ENCODE results near the gene NR2F1.
"Not testable (repeated sequence)": the region's sequence is repeated elsewhere in the genome, so short reads cannot be mapped to it uniquely, and the experiment has no call there.

Gene NR2F1

DNA sequence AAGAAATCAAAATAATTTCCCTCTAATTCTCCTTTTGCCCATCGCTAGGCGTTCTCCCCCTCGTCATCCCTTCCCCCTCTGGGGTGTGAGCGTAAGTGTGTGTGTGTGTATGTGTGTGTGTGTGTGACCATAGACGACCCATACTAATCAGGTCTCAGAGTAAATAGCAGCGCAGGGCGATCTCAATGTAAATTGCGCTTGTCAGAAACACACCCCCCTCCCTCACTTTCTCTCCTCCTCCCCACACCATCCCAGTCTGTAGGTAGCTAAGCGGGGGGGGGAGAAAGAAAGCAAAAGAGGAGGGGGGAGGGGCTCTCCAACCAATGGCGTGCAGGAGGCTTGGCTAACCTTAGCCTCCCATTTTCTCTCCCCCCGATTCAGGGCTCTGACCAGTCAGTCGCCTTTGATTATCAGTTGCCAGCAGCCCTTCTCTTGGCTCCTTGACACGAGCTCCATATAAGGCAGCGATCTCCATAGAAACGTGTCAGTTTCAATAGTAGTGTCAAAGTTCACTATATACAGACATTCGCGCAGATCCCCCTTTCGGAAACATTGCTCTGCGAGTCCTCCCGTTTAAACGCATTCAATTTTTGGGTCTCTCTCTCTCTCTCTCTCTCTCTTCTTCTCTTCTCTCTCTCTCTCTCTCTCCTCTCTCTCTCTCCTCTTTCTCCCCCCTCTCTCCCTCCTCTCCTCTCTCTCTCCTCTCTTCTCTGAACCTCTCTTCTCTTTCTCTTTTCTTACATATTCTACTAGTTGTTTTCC lies at the start of gene NR2F1:
NR2F1 (plus strand) TSS at position 546 of the 762 bp plus-strand sequence. CDS start 1,802 bp downstream, outside the sequence.
- DNase-seq, result no peak

DNA sequence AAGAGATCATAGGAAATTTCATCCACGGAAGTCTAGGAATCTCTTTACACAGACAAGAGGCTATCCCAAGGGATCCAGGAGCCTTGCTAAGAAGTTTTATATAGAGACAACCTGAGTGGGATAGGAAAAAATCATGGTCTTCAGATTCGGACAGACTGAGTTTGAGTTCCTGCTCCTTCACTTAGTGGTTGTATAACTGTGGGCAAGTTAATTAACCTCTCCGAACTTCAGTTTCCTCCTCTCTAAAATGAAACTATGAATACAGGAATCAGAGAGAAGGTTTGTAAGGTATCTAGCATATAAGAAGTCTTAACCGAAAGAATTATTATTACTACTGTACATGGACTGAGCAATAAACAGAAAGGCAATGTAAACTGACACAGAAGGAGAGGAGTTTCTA lies 37.1 kb upstream of the NR2F1 start:
- DNase-seq, result no peak

DNA sequence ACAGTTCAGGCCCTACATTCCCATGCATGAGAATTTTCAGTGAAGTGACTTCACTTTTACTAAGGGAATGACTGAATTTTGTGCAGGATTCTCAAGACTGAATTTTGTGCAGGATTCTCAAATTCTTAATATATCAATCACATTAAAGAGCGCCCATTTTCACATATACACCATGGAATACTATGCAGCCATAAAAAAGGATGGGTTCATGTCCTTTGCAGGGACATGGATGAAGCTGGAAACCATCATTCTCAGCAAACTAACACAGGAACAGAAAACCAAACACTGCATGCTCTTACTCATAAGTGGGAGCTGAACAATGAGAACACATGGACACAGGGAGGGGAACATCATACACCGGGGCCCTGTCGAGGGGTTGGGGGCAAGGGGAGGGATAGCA lies 33.4 kb upstream of the NR2F1 start:
- not testable (repeated sequence) for DNase-seq

DNA sequence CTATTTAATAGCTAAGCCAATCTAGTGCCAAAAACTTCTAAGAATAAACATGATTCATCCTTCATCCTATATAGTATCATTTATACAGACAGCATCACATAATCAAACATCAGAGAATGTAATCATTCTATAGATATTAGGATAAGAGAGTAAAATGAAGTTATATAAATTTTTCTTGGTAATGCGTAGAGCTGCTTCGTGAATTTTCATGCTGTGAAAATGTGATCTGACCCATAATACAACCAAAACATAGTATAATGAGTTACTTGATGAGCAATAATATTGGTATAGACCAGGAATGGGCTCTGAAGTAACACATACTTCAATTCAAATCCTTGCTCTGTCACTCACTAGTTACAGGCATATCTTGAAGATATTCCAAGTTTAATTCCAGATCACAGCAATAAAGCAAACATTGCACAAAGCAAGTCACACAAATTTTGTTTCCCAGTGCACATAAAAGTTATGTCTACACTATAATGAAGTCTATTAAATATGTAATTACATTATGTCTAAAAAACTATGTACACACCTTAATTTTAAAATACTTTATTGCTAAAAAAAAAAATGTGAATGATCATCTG lies 25.9 kb upstream of the NR2F1 start:
- DNase-seq, result no peak

DNA sequence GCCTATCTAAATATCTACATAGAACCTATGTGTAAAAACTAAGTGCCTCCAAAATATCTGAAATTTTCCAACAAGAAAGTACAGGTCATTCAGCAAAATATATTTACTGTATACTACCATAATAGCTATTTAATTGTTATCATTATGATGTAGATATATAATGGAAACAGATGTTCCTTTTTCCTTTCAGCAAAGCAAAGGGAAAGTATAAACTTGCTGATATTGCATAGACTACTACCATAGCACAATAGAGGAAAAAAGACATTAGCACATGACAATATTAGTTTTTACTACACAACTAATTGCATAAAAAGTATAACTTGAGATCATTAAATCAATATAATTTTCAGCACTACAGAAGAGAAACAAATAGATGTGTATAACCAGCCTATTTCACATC lies 16.9 kb upstream of the NR2F1 start:
- DNase-seq, result no peak

DNA sequence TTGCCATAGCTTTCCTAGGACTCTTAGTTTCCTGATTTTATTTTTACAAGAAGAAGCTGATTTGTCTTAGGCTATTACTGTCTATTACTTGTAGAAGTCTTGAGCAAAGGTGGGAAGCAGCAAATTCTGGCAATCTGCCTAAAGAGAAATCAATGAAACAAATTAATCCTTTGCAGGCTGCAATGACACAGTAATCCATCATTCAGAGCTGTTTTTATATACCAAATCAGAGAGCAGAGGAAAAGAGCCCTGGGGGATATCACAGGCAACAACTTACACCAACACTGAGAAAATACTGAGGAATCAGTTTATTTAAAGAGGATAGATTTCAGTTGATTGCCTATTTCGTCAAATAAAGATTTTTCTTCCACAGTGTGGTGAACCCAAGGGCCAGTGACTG lies 15.6 kb upstream of the NR2F1 start:
- no peak for DNase-seq

DNA sequence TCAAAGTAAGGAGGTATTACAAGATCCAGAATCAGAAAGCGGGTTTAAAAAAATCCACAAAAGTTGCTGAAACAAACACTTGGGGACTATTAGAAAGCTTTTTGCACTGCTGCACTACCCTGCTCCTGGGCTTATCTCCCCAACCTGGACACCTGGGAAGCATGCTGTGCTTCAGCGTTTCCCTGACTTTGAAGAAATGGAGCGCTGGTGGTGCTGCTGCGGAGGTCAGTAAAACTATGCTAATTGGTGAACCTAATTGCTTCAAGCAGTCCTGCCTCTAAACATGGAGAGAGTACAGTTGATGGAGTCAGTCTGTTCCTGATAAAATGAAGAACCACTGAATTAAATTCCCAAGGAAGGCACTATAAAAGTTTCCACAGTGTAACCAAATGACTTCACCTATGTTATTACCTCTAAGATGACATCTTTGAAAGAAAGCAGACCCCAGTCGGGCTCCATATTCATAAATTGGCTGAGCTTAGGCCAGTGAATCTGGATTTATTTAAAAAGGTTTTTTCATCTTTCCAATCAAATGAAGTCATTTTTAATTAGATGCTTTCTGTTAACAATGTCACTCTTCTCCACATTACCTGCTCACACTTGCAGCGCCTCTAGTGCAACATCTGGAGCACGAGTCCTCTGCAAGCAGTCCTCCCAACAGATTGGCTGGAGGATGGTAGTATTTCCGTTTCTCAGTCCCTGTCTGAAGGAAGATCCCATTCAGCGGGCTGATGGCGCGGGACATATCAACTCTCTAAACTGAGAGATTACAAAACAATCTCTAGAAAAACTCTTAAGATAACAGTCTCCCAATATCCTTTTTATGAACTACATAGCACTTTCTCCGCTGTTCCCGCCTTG lies 13.5 kb upstream of the NR2F1 start:
- DNase-seq, result no peak

DNA sequence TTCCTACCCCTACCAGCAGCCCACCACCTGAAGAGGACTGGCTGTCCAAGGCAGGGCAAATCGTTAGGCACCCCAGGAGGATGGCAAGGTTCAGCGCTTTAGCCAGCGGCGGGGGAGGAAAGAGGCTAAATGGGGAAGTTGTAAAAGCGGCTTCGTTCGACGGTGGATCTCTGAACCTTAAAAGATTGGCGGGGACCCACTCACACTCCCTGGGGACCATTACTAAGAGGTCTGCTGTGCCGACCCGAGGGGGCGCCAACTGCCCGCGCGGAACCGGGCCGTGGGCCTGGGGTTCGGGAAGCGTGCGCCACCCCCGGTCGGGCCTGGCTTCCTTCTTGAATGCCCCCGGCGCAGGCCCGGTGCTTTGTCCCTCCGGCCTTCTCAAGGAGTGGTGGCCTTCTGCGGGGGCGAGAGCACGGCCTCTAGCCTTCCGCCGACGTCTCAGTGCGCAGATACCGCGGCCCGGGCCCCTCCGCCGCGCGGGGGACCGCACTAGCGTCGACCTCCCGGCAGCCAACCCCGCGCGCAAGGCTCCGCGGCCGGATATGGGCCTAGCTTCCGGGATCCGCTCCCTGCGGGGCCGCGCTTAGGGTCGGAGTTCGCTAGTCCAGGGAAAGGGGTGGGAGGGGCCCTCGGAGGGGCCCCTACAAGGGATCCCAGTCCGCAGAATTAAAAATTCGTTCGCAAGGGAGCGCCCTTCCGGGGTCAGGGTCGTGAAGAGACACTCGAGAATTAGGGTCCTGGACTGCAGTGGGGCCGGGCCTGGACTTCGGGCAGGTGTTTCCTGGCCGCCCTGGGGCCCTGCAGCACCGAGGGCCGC lies 12.5 kb upstream of the NR2F1 start:
- no peak for DNase-seq

DNA sequence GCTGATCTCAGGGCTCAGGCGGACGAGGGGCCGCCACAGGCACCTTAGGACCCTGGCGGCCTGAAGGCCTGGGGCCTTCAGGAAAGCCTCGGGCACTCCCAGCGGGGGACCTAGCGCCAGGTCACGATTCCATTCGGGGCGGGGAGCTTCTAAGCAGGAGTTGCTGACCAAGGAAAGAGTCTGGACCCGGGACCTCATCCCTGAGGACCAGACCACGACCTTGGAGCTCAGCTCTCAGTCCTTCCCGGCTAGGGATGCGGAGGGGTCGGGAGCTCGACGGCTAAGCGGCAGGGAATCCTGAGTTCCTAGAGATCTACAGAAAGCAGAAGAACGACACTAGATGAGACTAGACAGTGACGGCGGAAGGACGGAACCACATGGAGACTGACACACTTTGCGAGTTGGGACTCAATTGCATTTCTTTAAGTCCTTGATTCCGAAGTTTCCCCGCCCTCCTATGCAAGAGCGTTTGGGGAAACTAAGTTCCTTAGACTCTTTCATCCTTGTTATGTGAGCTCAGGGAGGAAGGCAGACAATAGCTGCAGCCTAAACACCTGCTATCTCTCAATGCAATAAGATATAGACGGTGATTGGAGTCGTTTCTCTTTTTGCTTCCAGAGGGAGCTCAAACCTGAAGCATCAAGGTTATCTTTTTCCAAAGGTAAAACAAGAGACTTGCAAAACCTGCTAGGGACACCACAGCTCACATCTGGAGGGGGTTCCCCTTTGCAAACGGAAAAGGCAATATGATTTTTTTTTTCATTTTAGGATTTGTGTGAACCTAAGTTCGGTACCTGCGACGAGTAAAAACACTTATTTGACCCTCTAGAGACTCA lies 11.7 kb upstream of the NR2F1 start:
- DNase-seq, result no peak

DNA sequence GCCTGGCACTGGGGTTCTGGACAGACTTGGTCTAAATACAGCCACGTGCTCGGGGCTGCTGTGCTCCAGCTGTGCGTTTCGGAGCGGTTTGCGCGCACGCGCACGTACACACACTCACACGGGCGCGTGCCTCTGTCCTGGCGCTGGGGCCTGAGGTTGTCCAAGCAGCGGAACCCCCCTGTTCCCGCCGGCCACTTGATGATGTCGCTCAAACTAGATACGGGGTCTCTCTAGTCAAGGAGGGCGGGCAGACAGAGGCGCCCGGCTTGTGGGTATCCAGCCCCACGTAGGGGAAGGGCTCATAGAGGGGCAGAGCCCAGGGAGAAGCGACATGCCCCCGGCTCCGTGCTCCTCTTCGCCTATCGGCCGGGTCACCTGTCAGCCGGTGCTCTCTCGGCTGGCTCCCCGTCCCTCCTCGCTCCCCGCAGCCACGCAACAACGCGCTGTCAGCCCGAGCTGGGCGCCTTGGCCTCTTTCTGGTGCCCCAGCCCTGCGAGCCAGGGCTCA lies 10.9 kb upstream of the NR2F1 start:
- no peak for DNase-seq

DNA sequence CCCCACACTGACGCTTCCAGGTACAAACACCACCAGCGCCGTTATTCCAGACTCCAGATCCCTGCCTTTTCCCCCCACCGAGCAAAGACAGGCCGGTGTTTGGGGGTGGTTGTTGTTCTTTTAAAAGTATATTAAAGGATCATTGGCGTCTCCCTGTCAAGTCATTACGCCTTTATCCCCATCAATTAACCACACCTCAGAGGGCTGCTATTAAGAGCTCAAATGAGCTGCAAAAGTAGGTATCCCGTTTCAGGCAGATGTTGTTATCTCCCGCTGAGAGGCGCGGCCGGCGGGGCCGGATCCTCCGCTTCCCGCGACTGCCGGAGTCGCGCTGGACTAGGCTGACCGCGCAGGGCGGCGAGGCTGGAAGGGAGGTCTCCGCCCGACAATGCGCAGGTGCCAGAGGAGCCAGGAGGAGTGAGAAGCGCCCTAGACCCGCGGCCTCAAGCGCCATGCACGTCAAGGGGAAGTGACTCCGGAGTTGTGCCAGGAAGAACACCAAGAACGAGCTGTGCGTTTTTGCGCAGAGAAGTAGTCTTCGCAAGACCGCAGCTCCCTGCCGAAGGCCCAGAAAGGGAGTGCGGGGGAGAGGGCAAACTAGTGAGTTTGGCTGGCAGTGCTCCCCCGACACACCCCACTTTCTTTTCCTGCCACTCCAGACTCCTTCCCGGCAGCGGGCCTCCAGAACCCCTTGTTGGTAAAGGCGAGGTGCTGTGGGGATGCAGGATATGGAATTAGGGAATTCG lies 10.2 kb upstream of the NR2F1 start:
- no peak for DNase-seq

DNA sequence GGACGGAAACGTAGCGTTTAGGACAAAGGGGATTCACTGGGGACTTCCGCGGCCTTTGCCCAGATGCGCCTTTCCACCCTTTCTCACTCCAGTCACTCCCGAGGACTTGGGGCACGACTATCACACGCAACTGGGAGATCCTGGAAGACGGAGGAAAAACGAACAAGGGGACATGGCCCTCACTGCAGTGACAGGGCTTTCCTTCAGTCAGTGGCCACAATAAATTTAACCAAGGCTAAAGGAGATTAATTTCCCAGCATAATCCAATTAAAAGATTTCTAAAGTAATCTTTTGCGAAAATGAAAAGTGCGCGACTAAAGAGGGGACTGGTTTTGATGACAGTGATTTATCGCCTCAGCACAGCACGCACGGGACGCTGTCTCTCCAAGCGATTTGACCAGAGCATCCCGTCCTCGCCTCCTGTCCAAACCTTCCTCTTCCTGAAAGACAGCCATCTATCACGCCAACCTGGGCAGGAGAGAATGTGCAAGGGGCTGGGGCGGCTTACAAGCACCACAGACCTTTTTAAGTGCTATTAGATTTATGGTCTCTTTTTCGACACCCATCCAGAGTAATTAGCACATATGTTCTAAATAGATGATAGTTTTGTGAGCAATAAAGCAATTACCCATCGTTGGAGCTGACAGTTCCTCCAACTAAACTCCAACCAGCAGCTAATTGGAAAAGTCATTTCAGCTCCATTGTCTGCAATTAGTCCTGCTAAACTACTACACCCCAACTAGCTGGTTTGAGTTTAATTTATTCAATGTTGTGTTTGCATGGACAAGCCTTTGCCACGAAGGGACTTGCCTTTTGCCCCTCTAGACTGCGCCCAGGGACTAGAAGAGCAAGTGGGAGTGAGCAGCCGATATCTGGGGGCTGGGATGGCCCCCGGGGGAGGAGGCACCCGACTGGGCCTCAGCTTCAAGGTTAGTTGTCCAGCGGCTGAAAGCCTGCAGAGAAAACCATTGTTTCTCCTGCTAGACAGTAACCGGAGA lies 9.4 kb upstream of the NR2F1 start:
- DNase-seq, result no peak

DNA sequence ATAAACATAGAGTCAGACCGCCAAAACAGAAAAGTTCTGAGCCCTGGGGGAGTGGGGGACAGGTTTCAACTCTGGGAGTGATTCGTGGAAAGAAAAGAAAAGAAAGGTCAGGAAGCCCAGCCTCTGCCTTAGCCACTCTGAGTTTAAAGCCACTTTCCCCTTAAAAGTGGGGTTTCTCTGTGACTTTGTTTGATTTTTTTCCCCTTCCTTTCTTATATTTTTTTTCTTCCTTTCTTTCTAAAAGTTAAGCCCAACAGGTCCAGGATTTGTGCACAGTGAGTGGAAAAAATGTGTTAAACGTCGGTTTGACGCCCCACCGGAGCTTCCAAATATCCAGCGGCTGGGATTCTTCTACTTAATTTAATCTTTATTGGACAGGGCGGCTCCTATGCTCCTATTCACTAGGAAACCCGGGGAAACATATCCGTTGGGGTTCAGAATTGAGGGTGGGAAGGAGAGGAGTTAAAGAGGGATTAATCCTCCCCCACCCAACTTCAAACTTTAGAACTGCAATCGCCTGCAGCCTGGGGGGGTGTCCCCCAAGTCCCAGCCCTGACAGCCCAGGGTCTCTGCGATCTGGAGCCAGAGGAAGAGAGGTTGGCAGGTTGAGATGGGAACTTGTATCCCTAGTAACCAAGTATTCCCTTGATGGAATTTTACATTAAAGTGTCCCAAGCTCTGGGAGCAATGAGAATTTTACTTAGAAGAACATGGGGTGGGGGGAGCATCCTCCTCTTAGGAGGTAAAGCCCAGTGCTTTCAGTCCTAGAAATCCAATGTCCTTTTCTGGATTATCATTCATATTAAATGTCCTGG lies 8.3 kb upstream of the NR2F1 start:
- no peak for DNase-seq

DNA sequence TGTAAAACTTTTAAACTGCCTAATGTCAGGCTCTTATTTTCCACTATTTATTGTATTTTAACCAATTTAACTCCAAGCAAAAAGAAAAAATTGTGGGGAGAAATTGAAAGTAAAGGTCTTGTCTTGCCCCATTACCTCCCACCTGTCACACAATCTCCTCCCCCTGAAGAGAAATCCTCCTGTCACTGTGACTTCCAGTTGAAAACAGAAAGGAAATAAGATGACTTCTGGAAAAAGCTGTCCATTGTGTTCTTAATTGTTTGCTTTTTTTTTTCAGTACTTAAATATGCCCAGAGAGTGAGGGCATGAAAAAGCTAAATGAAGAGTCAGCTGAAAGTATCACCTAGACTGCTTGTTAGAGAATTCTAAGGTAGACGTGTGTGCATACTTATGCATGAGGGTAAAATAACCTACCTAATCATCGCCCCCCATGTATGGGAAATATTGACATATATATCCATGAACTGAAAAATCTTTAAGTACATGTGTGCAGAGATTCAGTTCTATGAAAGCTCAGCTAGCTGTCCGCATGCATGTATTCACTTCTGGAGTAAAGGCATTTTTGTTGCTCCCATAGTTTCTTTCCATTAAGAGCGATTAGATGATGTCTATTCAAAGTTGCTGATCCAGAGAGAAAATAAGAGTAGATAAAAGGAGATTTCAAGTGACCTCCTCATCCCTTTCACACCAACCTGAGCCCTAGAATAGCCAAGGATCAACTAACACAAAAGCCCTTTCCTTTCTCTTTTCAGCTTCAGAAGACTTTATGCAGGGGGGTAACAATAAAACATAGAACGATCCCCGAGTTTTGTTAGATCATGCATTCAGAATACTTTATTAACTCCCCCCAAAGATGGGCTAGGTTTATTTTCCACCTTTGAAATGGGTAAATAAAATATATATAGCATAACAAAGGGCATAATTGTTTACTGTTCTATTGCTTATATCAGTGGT lies 7.3 kb upstream of the NR2F1 start:
- DNase-seq, result no peak

DNA sequence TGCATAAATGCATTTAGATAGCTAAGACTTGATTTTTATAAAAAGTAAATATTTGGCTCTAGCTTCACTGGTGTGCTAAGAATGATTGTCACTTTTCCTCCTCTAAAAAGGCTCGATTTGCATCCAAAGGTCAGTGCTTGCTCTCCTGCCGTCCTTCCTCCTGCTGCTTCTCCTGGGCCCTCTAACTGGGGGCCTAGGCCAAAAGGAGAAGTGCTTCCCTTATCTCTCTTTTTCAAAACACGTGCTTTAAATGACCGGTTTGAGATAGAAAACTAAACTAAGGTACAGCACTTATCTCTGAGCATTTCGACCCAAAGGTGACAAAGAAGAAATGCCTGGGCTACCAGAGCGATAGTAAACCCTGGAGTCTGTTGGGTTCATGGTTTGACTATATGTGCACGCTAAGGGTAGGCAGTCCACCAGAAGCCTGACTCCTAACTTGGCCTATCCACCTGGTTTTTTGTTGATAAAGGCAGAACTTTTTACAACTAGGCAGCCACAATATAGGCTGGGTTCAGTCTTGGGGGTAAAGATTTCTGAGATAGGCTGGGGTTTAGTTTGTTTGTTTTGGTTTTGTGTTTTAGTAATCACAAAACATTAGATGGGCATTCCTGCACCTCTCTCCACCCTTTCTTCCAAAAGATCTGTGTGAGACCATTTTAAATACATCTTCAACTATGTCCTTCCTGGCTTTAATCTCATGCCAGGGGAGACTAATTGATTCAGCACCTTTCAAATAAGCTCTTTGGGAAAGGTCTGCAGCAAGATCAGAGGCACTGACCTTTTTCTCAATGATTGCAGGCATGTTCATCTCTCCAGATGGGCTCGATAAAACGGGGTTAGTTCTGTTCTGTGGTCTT lies 5.8 kb upstream of the NR2F1 start:
- DNase-seq, result no peak
